H9 (cell line): ENCODE measurements around the gene DCBLD1. TPM values are rescaled to one million over a fixed set of nuclear protein-coding genes. Genes with fewer than 3 reads are reported as not detected.

Experiments
- DNase-seq: peaks from one replicate; pipeline ENCODE4 v3.0.0-alpha.2; 2017
- H2AFZ ChIP-seq: one replicate; pipeline ENCODE4 v1.6.1; 2013; ENCODE audit warnings: mild to moderate bottlenecking, low read length, control low read depth, moderate library complexity
- H2AK5ac ChIP-seq: 2 replicates; pipeline ENCODE4 v1.6.1; 2013; ENCODE audit warnings: low read length, control low read depth, mixed read lengths; ENCODE audit not compliant: insufficient read length
- H2BK120ac ChIP-seq: one replicate; pipeline ENCODE4 v1.6.1; 2013; ENCODE audit warnings: low read depth, mild to moderate bottlenecking, low read length, control low read depth, inconsistent platforms; ENCODE audit not compliant: poor library complexity, severe bottlenecking
- H2BK12ac ChIP-seq: 2 replicates; pipeline ENCODE4 v1.6.1; 2013; ENCODE audit warnings: low read length, control low read depth, mixed read lengths, low read depth; ENCODE audit not compliant: insufficient read length
- H2BK15ac ChIP-seq: 2 replicates; pipeline ENCODE4 v1.6.1; 2013; ENCODE audit warnings: low read depth, low read length, control low read depth
- H2BK20ac ChIP-seq: one replicate; pipeline ENCODE4 v1.6.1; 2013; ENCODE audit warnings: low read depth, mild to moderate bottlenecking, low read length, control low read depth, inconsistent platforms; ENCODE audit not compliant: poor library complexity, severe bottlenecking
- H2BK5ac ChIP-seq: 2 replicates; pipeline ENCODE4 v1.6.1; 2013; ENCODE audit warnings: low read length, control low read depth, mixed read lengths; ENCODE audit not compliant: insufficient read length
- H3K14ac ChIP-seq: 2 replicates; pipeline ENCODE4 v1.6.1; 2013; ENCODE audit warnings: low read length, control low read depth; ENCODE audit not compliant: insufficient read depth
- H3K18ac ChIP-seq: 2 replicates; pipeline ENCODE4 v1.6.1; 2013; ENCODE audit warnings: low read depth, mild to moderate bottlenecking, mixed read lengths, low read length, control low read depth; ENCODE audit not compliant: insufficient read length
- H3K23ac ChIP-seq: 2 replicates; pipeline ENCODE4 v1.6.1; 2013; ENCODE audit warnings: low read length, control low read depth, mixed read lengths, low read depth; ENCODE audit not compliant: insufficient read length
- H3K23me2 ChIP-seq: 2 replicates; pipeline ENCODE4 v1.6.1; 2013; ENCODE audit warnings: low read depth, mild to moderate bottlenecking, mixed read lengths, low read length, control low read depth; ENCODE audit not compliant: insufficient read length, poor library complexity, severe bottlenecking
- H3K27ac ChIP-seq: 2 replicates; pipeline ENCODE4 v1.5.1; 2013; ENCODE audit warnings: low read length, control low read depth, mixed read lengths, low read depth; ENCODE audit not compliant: insufficient read length
- H3K27me3 ChIP-seq: 2 replicates; pipeline ENCODE4 v1.6.1; 2013; ENCODE audit warnings: low read length, control low read depth, inconsistent platforms; ENCODE audit not compliant: insufficient read depth
- H3K4ac ChIP-seq: 2 replicates; pipeline ENCODE4 v1.6.1; 2013; ENCODE audit warnings: low read depth, mild to moderate bottlenecking, control low read depth, inconsistent platforms, low read length, moderate library complexity
- H3K4me1 ChIP-seq: 2 replicates; pipeline ENCODE4 v1.6.1; 2013; ENCODE audit warnings: low read length, control low read depth, inconsistent platforms; ENCODE audit not compliant: insufficient read depth
- H3K4me2 ChIP-seq: 2 replicates; pipeline ENCODE4 v1.6.1; 2013; ENCODE audit warnings: low read length, control low read depth, mixed read lengths; ENCODE audit not compliant: insufficient read length, insufficient read depth
- H3K56ac ChIP-seq: 2 replicates; pipeline ENCODE4 v1.6.1; 2013; ENCODE audit warnings: low read depth, mild to moderate bottlenecking, mixed read lengths, low read length, control low read depth; ENCODE audit not compliant: insufficient read length
- H3K79me1 ChIP-seq: 2 replicates; pipeline ENCODE4 v1.6.1; 2013; ENCODE audit warnings: low read depth, mild to moderate bottlenecking, moderate library complexity, low read length, control low read depth, inconsistent platforms; ENCODE audit not compliant: insufficient read depth, poor library complexity, severe bottlenecking
- H3K79me2 ChIP-seq: 2 replicates; pipeline ENCODE4 v1.6.1; 2013; ENCODE audit warnings: low read length, control low read depth, inconsistent platforms; ENCODE audit not compliant: insufficient read depth
- H3K9ac ChIP-seq: 2 replicates; pipeline ENCODE4 v1.6.1; 2013; ENCODE audit warnings: low read length, control low read depth, mixed read lengths; ENCODE audit not compliant: insufficient read length; ENCODE audit errors: extremely low read depth
- H3K9me3 ChIP-seq: one replicate; pipeline ENCODE4 v1.6.1; 2013; ENCODE audit warnings: low read depth, low read length, inconsistent platforms; ENCODE audit not compliant: control insufficient read depth
- H3T11ph ChIP-seq: one replicate; pipeline ENCODE4 v1.6.1; 2013; ENCODE audit warnings: mild to moderate bottlenecking, low read length, control low read depth, inconsistent platforms
- H4K20me1 ChIP-seq: one replicate; pipeline ENCODE4 v1.6.1; 2013; ENCODE audit not compliant: control insufficient read depth, insufficient read length, insufficient read depth
- H4K5ac ChIP-seq: 2 replicates; pipeline ENCODE4 v1.6.1; 2013; ENCODE audit warnings: low read depth, mild to moderate bottlenecking, mixed read lengths, low read length, control low read depth; ENCODE audit not compliant: insufficient read length
- H4K8ac ChIP-seq: replicated peaks from 2 replicates; pipeline ENCODE4 v1.6.1; 2013; ENCODE audit warnings: low read length, control low read depth, mixed read lengths, low read depth; ENCODE audit not compliant: insufficient read length
- H4K91ac ChIP-seq: 2 replicates; pipeline ENCODE4 v1.6.1; 2013; ENCODE audit warnings: low read depth, mild to moderate bottlenecking, moderate library complexity, mixed read lengths, low read length, control low read depth; ENCODE audit not compliant: insufficient read length
- H3K27ac Mint-ChIP-seq, 3 experiments: 2 replicates in 2 of 3; 3 replicates in 1 of 3; pipeline ENCODE4 v1.8.0; 2020 to 2021; ENCODE audit warnings: mixed read lengths in 3 of 3, mild to moderate bottlenecking in 1 of 3, moderate library complexity in 1 of 3
- H3K27me3 Mint-ChIP-seq: 2 replicates; pipeline ENCODE4 v1.8.0; 2021; ENCODE audit warnings: low read depth, mild to moderate bottlenecking, moderate library complexity, mixed read lengths
- H3K36me3 Mint-ChIP-seq, 3 experiments: 2 replicates in 2 of 3; 3 replicates in 1 of 3; pipeline ENCODE4 v1.8.0; 2020 to 2021; ENCODE audit warnings: low read depth in 3 of 3, mixed read lengths in 3 of 3; ENCODE audit not compliant: insufficient read depth in 1 of 3
- H3K4me1 Mint-ChIP-seq, 2 experiments: 2 replicates each; pipeline ENCODE4 v1.8.0; 2020; ENCODE audit warnings: mixed read lengths in 2 of 2
- H3K4me3 Mint-ChIP-seq, 2 experiments: 2 replicates in 1 of 2; 3 replicates in 1 of 2; pipeline ENCODE4 v1.8.0; 2020 to 2021; ENCODE audit warnings: mild to moderate bottlenecking in 2 of 2, mixed read lengths in 2 of 2, moderate library complexity in 1 of 2
- H3K9me3 Mint-ChIP-seq, 2 experiments: 2 replicates in 1 of 2; 3 replicates in 1 of 2; pipeline ENCODE4 v1.8.0; 2020; ENCODE audit warnings: mild to moderate bottlenecking in 2 of 2, mixed read lengths in 2 of 2, moderate library complexity in 1 of 2
- WGBS: extraction: QIAGEN DNeasy Blood & Tissue Kit; methylation state at CpG from one replicate; pipeline ENCODE4 v1.1.7; 2013; ENCODE audit warnings: missing lambda C conversion rate, low lambda C conversion rate, mixed read lengths; ENCODE audit not compliant: insufficient read length; ENCODE audit errors: extremely low coverage; 5-methylcytosine and 5-hydroxymethylcytosine counted together
- total RNA-seq: library from RNA; stranded (reverse); gene quantifications from 2 replicates; pipeline ENCODE4 v1.2.1, GENCODE V29; 2021
- TF ChIP-seq, protein P1 (sequence below): fragments of 200-600 bp; sonication (generic); conservative IDR thresholded peaks from 3 replicates; pipeline ENCODE4 v1.8.0; 2021; ENCODE audit warnings: antibody characterized with exemption, mild to moderate bottlenecking

The DCBLD1 gene
- total RNA-seq, 1 experiment from 2014 or later: 10.1 TPM

DNA sequence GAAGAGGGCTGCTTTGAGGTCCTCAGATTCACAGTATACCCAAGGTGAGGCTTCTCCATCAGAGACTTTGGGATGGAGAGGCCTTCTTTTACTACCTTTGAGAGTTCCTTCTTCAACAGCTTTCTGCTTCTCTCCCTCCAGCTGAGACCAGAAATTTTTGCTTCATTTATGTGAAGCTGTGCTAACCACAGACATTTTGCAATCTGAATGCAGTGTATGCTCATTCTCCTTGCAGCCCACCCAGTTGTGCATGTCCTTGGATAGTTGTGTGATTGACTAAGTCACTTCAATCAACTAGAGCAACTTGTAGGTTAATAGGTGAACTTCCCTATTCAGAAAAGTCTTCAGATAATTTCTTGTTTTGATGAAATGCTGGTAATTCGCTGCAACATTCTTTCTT is 20.1 kb downstream of the DCBLD1 start:
- Histone ChIP-seq H3K18ac (no peak overlapping the region), H4K5ac (no peak overlapping the region), H3K27ac (no peak overlapping the region), H3K4me2 (no peak overlapping the region), H2AK5ac (no peak overlapping the region), H2AFZ (no peak overlapping the region), H3K23ac (no peak overlapping the region), H3K9ac (no peak overlapping the region), H2BK20ac (no peak overlapping the region), H2BK5ac (no peak overlapping the region), H4K8ac (no peak overlapping the region), H3K4ac (no peak overlapping the region), H3K79me1 (no peaks in the 10 kb centered on the region), H3K27me3 (no peaks in the 10 kb centered on the region), H3K56ac (no peak overlapping the region), H3K9me3 (no peaks in the 10 kb centered on the region), H3T11ph (no peak overlapping the region), H3K23me2 (no peaks in the 10 kb centered on the region), H2BK120ac (no peak overlapping the region), H3K14ac (no peak overlapping the region), H4K20me1 (no peaks in the 10 kb centered on the region), H4K91ac (no peak overlapping the region), H3K79me2 (no peaks in the 10 kb centered on the region), H2BK12ac (no peak overlapping the region), H2BK15ac (no peak overlapping the region), H3K4me1 (no peaks in the 10 kb centered on the region)
- Mint-ChIP-seq H3K27ac (no peak overlapping the region), H3K36me3 (no peaks in the 10 kb centered on the region), H3K4me3 (no peak overlapping the region), H3K9me3 (no peaks in the 10 kb centered on the region), H3K4me1 (0 out of 4 replicates have a peak, but pooled peaks cover 0 to 2% of the 10 kb centered on the region in 2 experiments), H3K27me3 (no peaks in the 10 kb centered on the region)
- TF ChIP-seq, protein P1, sequence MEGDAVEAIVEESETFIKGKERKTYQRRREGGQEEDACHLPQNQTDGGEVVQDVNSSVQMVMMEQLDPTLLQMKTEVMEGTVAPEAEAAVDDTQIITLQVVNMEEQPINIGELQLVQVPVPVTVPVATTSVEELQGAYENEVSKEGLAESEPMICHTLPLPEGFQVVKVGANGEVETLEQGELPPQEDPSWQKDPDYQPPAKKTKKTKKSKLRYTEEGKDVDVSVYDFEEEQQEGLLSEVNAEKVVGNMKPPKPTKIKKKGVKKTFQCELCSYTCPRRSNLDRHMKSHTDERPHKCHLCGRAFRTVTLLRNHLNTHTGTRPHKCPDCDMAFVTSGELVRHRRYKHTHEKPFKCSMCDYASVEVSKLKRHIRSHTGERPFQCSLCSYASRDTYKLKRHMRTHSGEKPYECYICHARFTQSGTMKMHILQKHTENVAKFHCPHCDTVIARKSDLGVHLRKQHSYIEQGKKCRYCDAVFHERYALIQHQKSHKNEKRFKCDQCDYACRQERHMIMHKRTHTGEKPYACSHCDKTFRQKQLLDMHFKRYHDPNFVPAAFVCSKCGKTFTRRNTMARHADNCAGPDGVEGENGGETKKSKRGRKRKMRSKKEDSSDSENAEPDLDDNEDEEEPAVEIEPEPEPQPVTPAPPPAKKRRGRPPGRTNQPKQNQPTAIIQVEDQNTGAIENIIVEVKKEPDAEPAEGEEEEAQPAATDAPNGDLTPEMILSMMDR: no peak
- DNase-seq: no peak
- no CpG with 5 or more reads among the region's 1 CpG for WGBS
